H9 (cell line): ENCODE data around the gene TPSB2. TPM values are rescaled to one million over a fixed set of nuclear protein-coding genes. Genes with fewer than 3 reads are reported as not detected.
A peak's percentile ranks its signal among the peaks of the same experiment; 100 is the strongest.

Experiments used
- DNase-seq: peaks from one replicate; pipeline ENCODE4 v3.0.0-alpha.2; 2017
- H2AFZ ChIP-seq: one replicate; pipeline ENCODE4 v1.6.1; 2013; ENCODE audit warnings: mild to moderate bottlenecking, low read length, control low read depth, moderate library complexity
- H2AK5ac ChIP-seq: 2 replicates; pipeline ENCODE4 v1.6.1; 2013; ENCODE audit warnings: low read length, control low read depth, mixed read lengths; ENCODE audit not compliant: insufficient read length
- H2BK120ac ChIP-seq: one replicate; pipeline ENCODE4 v1.6.1; 2013; ENCODE audit warnings: low read depth, mild to moderate bottlenecking, low read length, control low read depth, inconsistent platforms; ENCODE audit not compliant: poor library complexity, severe bottlenecking
- H2BK12ac ChIP-seq: 2 replicates; pipeline ENCODE4 v1.6.1; 2013; ENCODE audit warnings: low read length, control low read depth, mixed read lengths, low read depth; ENCODE audit not compliant: insufficient read length
- H2BK15ac ChIP-seq: 2 replicates; pipeline ENCODE4 v1.6.1; 2013; ENCODE audit warnings: low read depth, low read length, control low read depth
- H2BK20ac ChIP-seq: one replicate; pipeline ENCODE4 v1.6.1; 2013; ENCODE audit warnings: low read depth, mild to moderate bottlenecking, low read length, control low read depth, inconsistent platforms; ENCODE audit not compliant: poor library complexity, severe bottlenecking
- H2BK5ac ChIP-seq: 2 replicates; pipeline ENCODE4 v1.6.1; 2013; ENCODE audit warnings: low read length, control low read depth, mixed read lengths; ENCODE audit not compliant: insufficient read length
- H3K14ac ChIP-seq: 2 replicates; pipeline ENCODE4 v1.6.1; 2013; ENCODE audit warnings: low read length, control low read depth; ENCODE audit not compliant: insufficient read depth
- H3K18ac ChIP-seq: 2 replicates; pipeline ENCODE4 v1.6.1; 2013; ENCODE audit warnings: low read depth, mild to moderate bottlenecking, mixed read lengths, low read length, control low read depth; ENCODE audit not compliant: insufficient read length
- H3K23ac ChIP-seq: 2 replicates; pipeline ENCODE4 v1.6.1; 2013; ENCODE audit warnings: low read length, control low read depth, mixed read lengths, low read depth; ENCODE audit not compliant: insufficient read length
- H3K23me2 ChIP-seq: 2 replicates; pipeline ENCODE4 v1.6.1; 2013; ENCODE audit warnings: low read depth, mild to moderate bottlenecking, mixed read lengths, low read length, control low read depth; ENCODE audit not compliant: insufficient read length, poor library complexity, severe bottlenecking
- H3K27ac ChIP-seq: 2 replicates; pipeline ENCODE4 v1.5.1; 2013; ENCODE audit warnings: low read length, control low read depth, mixed read lengths, low read depth; ENCODE audit not compliant: insufficient read length
- H3K27me3 ChIP-seq: 2 replicates; pipeline ENCODE4 v1.6.1; 2013; ENCODE audit warnings: low read length, control low read depth, inconsistent platforms; ENCODE audit not compliant: insufficient read depth
- H3K4ac ChIP-seq: 2 replicates; pipeline ENCODE4 v1.6.1; 2013; ENCODE audit warnings: low read depth, mild to moderate bottlenecking, control low read depth, inconsistent platforms, low read length, moderate library complexity
- H3K4me1 ChIP-seq: 2 replicates; pipeline ENCODE4 v1.6.1; 2013; ENCODE audit warnings: low read length, control low read depth, inconsistent platforms; ENCODE audit not compliant: insufficient read depth
- H3K4me2 ChIP-seq: 2 replicates; pipeline ENCODE4 v1.6.1; 2013; ENCODE audit warnings: low read length, control low read depth, mixed read lengths; ENCODE audit not compliant: insufficient read length, insufficient read depth
- H3K56ac ChIP-seq: 2 replicates; pipeline ENCODE4 v1.6.1; 2013; ENCODE audit warnings: low read depth, mild to moderate bottlenecking, mixed read lengths, low read length, control low read depth; ENCODE audit not compliant: insufficient read length
- H3K79me1 ChIP-seq: 2 replicates; pipeline ENCODE4 v1.6.1; 2013; ENCODE audit warnings: low read depth, mild to moderate bottlenecking, moderate library complexity, low read length, control low read depth, inconsistent platforms; ENCODE audit not compliant: insufficient read depth, poor library complexity, severe bottlenecking
- H3K79me2 ChIP-seq: 2 replicates; pipeline ENCODE4 v1.6.1; 2013; ENCODE audit warnings: low read length, control low read depth, inconsistent platforms; ENCODE audit not compliant: insufficient read depth
- H3K9ac ChIP-seq: 2 replicates; pipeline ENCODE4 v1.6.1; 2013; ENCODE audit warnings: low read length, control low read depth, mixed read lengths; ENCODE audit not compliant: insufficient read length; ENCODE audit errors: extremely low read depth
- H3K9me3 ChIP-seq: one replicate; pipeline ENCODE4 v1.6.1; 2013; ENCODE audit warnings: low read depth, low read length, inconsistent platforms; ENCODE audit not compliant: control insufficient read depth
- H3T11ph ChIP-seq: one replicate; pipeline ENCODE4 v1.6.1; 2013; ENCODE audit warnings: mild to moderate bottlenecking, low read length, control low read depth, inconsistent platforms
- H4K20me1 ChIP-seq: one replicate; pipeline ENCODE4 v1.6.1; 2013; ENCODE audit not compliant: control insufficient read depth, insufficient read length, insufficient read depth
- H4K5ac ChIP-seq: 2 replicates; pipeline ENCODE4 v1.6.1; 2013; ENCODE audit warnings: low read depth, mild to moderate bottlenecking, mixed read lengths, low read length, control low read depth; ENCODE audit not compliant: insufficient read length
- H4K8ac ChIP-seq: replicated peaks from 2 replicates; pipeline ENCODE4 v1.6.1; 2013; ENCODE audit warnings: low read length, control low read depth, mixed read lengths, low read depth; ENCODE audit not compliant: insufficient read length
- H4K91ac ChIP-seq: 2 replicates; pipeline ENCODE4 v1.6.1; 2013; ENCODE audit warnings: low read depth, mild to moderate bottlenecking, moderate library complexity, mixed read lengths, low read length, control low read depth; ENCODE audit not compliant: insufficient read length
- H3K27ac Mint-ChIP-seq, 3 experiments: 2 replicates in 2 of 3; 3 replicates in 1 of 3; pipeline ENCODE4 v1.8.0; 2020 to 2021; ENCODE audit warnings: mixed read lengths in 3 of 3, mild to moderate bottlenecking in 1 of 3, moderate library complexity in 1 of 3
- H3K27me3 Mint-ChIP-seq: 2 replicates; pipeline ENCODE4 v1.8.0; 2021; ENCODE audit warnings: low read depth, mild to moderate bottlenecking, moderate library complexity, mixed read lengths
- H3K36me3 Mint-ChIP-seq, 3 experiments: 2 replicates in 2 of 3; 3 replicates in 1 of 3; pipeline ENCODE4 v1.8.0; 2020 to 2021; ENCODE audit warnings: low read depth in 3 of 3, mixed read lengths in 3 of 3; ENCODE audit not compliant: insufficient read depth in 1 of 3
- H3K4me1 Mint-ChIP-seq, 2 experiments: 2 replicates each; pipeline ENCODE4 v1.8.0; 2020; ENCODE audit warnings: mixed read lengths in 2 of 2
- H3K4me3 Mint-ChIP-seq, 2 experiments: 2 replicates in 1 of 2; 3 replicates in 1 of 2; pipeline ENCODE4 v1.8.0; 2020 to 2021; ENCODE audit warnings: mild to moderate bottlenecking in 2 of 2, mixed read lengths in 2 of 2, moderate library complexity in 1 of 2
- H3K9me3 Mint-ChIP-seq, 2 experiments: 2 replicates in 1 of 2; 3 replicates in 1 of 2; pipeline ENCODE4 v1.8.0; 2020; ENCODE audit warnings: mild to moderate bottlenecking in 2 of 2, mixed read lengths in 2 of 2, moderate library complexity in 1 of 2
- WGBS: extraction: QIAGEN DNeasy Blood & Tissue Kit; methylation state at CpG from one replicate; pipeline ENCODE4 v1.1.7; 2013; ENCODE audit warnings: missing lambda C conversion rate, low lambda C conversion rate, mixed read lengths; ENCODE audit not compliant: insufficient read length; ENCODE audit errors: extremely low coverage; 5-methylcytosine and 5-hydroxymethylcytosine counted together
- total RNA-seq: library from RNA; stranded (reverse); gene quantifications from 2 replicates; pipeline ENCODE4 v1.2.1, GENCODE V29; 2021
- TF ChIP-seq, protein P1 (sequence below): fragments of 200-600 bp; sonication (generic); conservative IDR thresholded peaks from 3 replicates; pipeline ENCODE4 v1.8.0; 2021; ENCODE audit warnings: antibody characterized with exemption, mild to moderate bottlenecking

The TPSB2 gene
- total RNA-seq, 1 experiment from 2014 or later, result not detected

GRCh38 chr16:1277617-1278282, 47.8 kb upstream of the TPSB2 start:
- Mint-ChIP-seq H3K9me3 (no peaks in the 10 kb centered on the region), H3K27me3 (peaks cover 43% of the 10 kb centered on the region), H3K4me1 (peaks cover 5 to 14% of the 10 kb centered on the region in 2 experiments; a peak in 3 of 4 replicates), H3K27ac (peak overlapping the region in 1 of 3 experiments; percentile 96; a peak in 1 of 7 replicates), H3K36me3 (peaks cover 0 to 4% (median 0%) of the 10 kb centered on the region in 3 experiments; a peak in 2 of 7 replicates), H3K4me3 (no peak overlapping the region; a peak in 1 of 5 replicates)
- no peak for DNase-seq
- Histone ChIP-seq H3K79me1 (no peaks in the 10 kb centered on the region), H3K23ac (no peak overlapping the region), H4K8ac (no peak overlapping the region), H3K23me2 (no peaks in the 10 kb centered on the region), H2AFZ (no peak overlapping the region), H3K4me2 (no peak overlapping the region), H3T11ph (no peak overlapping the region), H2BK120ac (no peak overlapping the region), H4K91ac (no peak overlapping the region), H2AK5ac (no peak overlapping the region), H3K9ac (no peak overlapping the region), H3K14ac (no peak overlapping the region; the same call in 1 of the 2 replicates), H3K79me2 (no peaks in the 10 kb centered on the region), H2BK12ac (no peak overlapping the region), H2BK20ac (no peak overlapping the region), H3K56ac (no peak overlapping the region), H3K27me3 (no peaks in the 10 kb centered on the region), H3K27ac (no peak overlapping the region), H3K18ac (no peak overlapping the region), H2BK5ac (no peak overlapping the region), H2BK15ac (no peak overlapping the region), H4K5ac (no peak overlapping the region), H3K4ac (no peak overlapping the region), H3K9me3 (no peaks in the 10 kb centered on the region), H3K4me1 (no peaks in the 10 kb centered on the region; the same call in 1 of the 2 replicates), H4K20me1 (no peaks in the 10 kb centered on the region)
- WGBS, result no CpG with 5 or more reads among the region's 21 CpGs
- TF ChIP-seq, protein P1, sequence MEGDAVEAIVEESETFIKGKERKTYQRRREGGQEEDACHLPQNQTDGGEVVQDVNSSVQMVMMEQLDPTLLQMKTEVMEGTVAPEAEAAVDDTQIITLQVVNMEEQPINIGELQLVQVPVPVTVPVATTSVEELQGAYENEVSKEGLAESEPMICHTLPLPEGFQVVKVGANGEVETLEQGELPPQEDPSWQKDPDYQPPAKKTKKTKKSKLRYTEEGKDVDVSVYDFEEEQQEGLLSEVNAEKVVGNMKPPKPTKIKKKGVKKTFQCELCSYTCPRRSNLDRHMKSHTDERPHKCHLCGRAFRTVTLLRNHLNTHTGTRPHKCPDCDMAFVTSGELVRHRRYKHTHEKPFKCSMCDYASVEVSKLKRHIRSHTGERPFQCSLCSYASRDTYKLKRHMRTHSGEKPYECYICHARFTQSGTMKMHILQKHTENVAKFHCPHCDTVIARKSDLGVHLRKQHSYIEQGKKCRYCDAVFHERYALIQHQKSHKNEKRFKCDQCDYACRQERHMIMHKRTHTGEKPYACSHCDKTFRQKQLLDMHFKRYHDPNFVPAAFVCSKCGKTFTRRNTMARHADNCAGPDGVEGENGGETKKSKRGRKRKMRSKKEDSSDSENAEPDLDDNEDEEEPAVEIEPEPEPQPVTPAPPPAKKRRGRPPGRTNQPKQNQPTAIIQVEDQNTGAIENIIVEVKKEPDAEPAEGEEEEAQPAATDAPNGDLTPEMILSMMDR, result no peak
